Stimulated activated CD8-positive, alpha-beta memory T cell treated with anti-CD3 and anti-CD28 coated beads, Interleukin-12 subunit alpha, Interleukin-12 subunit beta, amount 100 ng/mL, for 24 hours (primary cell): ENCODE results near the gene ROR1.

ENCODE experiments used
- DNase-seq: peaks from one replicate; pipeline ENCODE4 v3.0.0-alpha.2; 2020; ENCODE audit errors: extremely low read depth

Gene ROR1

DNA sequence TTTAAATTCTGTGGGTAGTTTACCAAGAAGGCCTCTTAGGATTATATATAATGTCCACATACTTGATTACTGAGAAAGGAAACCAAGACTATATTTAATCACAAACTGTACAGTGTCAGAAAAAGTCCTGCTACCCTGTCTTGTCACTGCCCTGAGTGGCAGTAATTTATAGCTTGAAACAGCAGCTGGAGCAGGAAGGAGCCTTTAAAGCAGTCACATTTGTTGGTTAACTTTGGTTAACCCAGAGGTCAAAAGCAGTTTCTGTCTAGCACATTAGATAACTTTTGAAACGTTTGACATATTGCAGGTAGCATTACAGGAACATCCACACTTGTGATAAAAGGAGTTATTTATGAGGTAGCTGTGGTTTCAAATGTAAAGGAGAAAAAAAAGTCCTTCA, 161.7 kb downstream of the ROR1 start:
- DNase-seq: no peak

DNA sequence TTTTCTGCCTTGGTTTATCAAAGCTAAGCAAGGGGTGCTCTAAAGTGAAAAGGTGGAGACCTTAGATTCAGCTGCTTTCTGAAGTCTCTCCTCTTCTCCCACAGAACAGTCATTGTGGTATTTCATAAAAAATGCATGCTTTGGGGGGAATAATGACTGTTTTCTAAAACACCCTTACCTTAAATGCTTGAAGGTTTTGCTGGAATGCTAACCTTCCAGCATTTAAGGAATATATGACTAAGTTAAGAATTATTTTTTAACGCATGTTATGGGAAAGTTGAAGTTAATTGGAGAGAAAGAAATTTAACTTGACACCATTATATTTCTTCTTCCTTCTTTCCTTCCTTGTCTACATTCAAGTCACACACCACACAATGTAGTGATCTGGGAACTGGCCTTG, 162.5 kb downstream of the ROR1 start:
- DNase-seq: no peak

DNA sequence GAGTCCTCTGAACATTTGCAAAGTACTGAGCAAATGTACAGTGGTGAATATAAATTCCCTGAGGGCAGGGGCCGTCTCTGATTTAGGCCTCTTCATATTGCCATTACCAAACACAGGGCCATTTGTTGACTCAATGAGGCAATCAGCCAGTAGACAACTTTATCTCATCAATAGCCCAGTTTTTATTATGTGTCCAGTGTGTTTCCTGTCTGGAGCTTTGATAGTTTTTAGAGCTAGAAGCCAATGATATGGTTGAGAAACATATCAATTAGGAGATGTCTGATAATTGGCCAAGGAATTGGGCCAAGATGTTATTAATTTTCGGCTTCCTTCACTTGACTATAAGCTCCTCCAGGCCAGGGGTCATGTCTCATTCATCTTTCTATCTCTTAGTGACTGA, 163.0 kb downstream of the ROR1 start:
- DNase-seq: no peak

DNA sequence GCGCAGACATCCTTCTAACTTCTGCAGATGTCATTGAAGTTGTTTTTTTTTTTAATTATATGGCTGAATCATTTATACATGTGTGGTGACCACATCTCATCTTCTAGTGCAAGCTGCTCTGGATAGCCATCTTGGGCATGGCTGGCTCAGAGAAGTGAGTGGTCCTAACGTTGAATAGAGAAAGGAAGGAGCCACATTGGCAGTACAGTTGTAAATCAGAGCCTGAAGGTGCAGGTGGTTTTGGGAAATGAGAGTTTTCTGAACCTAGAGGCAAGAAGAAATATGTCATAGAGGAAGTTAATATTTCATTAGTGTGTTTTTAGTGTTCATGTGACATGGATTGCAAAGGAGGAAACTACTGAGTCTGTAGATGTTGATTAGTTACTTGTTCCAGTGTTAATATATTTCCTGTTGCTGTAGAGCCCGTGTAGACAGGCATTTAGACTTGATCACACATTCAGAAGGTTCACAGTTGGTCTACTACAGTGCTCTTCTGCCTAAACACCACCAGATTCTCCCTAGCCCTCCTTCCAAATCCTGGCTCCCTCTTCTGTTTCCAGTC, 163.7 kb downstream of the ROR1 start:
- no peak for DNase-seq

DNA sequence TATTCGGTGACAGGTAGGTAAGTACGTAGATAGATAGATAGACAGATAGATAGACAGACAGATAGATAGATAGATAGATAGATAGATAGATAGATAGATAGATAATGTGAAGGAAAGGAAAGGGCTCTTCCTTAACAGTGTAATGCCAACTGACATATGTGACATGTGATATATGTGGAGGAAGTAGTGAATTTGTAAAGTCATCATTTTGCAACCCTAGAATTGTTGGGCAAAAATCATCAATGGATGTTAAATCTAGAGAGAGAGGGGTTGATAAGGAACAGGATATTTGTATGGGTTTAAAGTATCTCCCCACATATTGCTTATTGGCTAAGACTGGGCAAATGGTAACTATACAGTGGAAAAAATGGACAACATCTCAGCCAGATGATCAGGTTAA, 166.6 kb downstream of the ROR1 start:
- no peak for DNase-seq

DNA sequence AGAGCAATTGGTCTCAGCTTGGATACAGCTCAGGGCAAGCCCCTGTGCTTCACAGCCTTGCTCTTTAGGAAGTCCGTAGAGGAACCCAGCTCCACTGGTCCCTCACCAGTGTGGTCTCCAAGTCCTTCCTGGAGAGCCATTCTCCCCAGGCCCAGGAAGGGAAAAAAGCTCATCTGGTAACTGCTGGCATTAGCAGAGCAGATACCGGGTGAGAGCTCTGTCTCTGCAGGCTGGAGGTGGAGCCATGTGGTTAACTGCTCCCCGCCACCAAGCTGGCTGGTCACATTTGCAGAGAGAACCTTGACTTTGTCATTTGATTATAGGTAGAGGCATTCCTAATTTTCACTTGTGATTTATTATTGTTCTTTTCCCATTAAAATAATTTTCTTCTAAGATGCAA, 169.6 kb downstream of the ROR1 start:
- no peak for DNase-seq

DNA sequence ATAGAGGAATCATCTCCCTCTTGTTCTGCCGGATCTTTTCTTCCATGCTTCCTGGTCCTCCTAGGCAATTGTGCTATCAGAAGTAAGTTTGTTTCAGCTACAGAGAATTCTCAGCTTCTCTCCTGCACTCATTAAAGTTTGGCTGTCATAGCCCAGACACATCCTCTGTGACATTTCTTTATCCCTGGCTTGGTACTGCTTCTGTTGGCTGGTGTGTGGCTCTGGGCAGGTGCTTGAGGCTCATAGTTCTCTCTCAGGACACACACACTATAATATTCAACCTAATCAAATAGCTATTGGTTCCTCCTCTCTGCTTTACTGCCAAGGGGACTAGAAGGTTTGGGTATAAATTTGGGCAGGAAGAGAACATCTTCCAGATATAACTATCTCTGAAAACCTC, 172.1 kb downstream of the ROR1 start:
- no peak for DNase-seq

DNA sequence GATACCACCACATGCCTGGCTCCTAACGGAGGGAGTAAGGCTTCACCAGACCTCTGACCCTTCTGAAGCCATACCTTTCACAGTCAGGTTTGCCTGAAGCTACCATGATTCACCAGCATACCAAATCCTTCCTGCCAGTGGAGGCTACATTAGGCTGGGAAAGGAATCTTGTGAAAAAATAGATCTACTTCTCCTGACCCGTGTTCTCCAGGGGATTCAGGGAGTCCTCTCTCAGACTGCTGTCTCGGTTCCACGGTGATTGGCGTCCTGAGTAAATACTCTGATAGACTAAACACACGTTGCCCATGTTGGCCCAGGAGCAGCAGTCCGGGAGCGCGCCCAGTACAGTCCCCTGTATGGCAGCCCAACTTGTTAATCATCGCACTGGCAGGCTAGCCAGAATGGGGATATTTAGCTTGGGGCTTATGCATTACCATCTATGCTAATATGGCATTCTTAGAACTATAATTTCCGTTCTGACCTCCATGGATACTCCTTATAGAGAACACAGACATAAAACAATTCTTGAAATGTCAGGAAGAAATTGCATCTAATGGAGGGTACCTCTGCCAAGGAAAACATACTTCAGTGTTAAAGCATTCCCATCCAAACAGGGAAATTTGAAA, 173.2 kb downstream of the ROR1 start:
- no peak for DNase-seq

DNA sequence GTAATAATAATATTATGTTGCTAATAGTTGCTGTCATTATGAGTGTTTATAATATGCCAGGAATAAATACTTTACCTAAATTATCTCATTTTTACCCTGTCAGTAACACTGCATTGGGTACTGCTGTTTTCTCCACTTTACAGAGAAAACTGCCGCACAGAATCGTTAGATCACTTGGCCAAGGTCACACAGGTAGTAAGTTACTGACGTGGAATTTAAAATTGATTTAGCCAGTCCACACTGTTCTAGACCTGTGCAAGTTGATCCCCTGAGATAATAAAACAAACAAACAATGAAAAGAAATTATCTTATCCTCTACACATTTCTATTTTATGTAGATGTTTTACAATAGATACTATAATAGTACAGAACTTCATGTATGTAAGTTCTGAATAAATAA, 174.1 kb downstream of the ROR1 start:
- no peak for DNase-seq

DNA sequence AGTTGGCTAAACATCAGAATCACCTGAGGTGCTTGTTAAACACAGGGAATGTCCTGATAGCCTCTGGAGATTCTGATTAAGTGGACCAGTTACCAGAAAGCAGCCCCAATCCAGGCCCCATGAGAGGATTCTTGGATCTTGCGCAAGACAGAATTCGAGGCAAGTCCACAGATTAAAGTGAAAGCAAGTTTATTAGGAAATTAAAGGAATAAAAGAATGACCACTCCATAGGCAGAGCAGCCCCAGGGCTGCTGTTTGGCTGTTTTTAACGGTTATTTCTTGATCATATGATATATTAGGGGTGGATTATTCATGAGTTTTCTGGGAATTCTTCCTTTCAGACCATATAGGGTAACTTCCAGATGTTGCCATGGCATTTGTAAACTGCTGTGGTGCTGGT, 176.2 kb downstream of the ROR1 start:
- DNase-seq: no peak

DNA sequence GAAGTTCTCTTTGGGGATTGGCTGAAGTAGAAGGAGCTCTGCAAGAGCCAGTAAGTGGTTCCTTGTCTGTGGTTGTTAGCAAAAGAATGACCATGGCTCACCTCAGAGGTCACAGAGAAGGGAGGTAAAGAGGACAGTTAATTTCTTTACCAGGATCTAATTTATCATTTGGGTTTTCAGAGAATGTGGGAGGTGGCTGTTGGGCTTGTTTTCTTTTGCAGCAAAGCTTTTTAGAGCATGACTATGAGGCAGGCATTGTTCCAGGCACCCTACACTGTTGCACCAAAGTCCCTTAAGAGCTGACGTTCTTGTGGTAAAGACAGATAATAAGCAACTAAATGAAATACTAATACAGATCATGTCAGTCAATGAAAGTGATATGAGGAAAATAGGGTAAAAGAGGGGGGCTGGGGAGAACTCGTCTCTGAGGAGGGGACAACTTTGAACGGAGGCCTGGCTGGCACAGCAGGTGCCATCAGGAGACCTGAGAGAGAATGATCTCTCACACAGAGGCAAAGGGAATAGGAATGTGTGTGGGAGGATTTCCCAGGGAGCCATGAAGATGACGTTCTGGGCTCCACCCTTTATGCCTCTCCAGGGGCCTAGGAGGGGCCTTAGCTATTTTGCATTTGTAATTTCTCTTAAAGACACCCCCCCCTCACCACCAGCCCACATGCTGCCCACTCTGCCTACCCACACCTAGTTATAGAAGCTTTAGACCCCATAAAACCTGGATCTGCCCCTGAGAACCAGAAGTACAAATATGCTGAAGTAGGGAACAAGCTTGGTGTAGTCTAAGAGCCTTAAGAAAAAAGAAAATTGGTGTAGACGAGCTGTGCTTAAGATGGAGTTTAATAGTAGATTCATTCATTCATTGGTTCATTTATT, 177.5 kb downstream of the ROR1 start:
- no peak for DNase-seq

DNA sequence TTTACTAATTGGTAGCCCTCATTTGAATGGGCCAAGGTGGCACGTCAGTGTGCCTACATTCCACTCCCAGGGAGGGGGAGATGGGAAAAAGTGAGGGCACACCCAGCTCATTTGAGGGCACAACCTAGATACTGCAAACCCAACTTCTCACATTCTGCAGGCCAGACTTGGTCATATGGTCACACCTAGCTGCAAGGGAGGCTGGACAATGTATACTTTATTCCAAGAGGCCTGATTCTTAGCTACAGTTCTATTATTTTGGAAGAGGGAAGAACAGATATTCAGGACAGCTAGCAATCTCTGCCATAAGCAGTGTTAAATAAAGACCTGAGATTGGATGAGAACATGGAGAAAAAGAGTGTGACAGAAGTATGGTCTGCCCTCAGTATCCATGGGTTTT, 180.4 kb downstream of the ROR1 start:
- no peak for DNase-seq

DNA sequence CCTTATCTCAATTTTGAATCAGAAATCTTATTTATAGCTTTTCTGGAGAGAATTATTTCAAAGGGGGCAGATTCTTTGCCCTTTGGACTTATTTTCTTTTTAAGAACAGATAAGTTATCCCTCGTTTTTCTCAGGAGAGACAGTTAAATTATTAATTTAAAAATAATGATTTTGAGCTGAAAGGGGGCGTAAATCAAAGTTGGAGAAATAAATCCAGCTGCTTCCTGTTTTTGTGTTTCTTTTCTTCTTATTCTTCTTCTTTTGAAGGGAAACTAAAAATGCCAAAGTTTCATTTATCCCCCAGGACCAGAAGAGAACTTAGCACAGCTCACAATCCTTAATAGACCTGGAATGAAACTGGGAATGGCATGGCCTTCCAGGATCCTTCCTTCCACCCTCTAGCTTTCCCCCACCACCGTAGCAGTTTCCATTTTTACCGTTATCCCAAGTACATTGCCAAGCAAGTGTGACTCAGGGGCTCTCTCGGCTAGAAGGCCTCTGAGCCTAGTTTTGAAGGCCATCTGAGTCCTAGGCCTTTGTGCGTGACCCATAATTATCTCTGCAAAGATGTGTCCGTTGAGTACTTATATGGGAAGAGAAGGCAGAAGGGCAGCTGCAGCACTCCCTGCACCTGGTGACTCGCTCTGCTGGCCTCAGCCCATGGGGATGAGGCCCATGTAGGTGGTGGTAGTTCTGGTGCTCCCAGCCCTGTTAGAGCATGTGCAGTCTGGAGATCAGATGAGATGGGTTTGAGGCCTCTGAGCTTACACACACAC, 181.7 kb downstream of the ROR1 start:
- no peak for DNase-seq

DNA sequence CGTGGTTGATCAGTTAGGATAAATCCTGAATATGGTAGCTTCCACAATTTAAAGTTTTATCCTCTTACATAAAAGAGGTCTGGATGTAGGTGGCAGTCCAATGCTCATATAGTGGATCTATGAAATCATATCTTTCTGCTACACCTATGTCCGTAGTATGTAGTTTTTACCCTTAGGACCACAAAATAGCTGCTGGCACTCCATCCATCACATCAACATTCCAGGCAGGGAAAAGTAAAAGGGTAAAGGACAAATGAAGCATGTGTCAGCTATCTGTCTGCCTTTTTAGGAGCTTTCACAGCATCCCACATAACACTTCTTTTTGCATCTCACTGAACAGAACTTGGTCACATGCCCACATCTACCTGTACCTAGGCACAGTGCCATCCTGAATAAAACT, 184.7 kb downstream of the ROR1 start:
- no peak for DNase-seq

DNA sequence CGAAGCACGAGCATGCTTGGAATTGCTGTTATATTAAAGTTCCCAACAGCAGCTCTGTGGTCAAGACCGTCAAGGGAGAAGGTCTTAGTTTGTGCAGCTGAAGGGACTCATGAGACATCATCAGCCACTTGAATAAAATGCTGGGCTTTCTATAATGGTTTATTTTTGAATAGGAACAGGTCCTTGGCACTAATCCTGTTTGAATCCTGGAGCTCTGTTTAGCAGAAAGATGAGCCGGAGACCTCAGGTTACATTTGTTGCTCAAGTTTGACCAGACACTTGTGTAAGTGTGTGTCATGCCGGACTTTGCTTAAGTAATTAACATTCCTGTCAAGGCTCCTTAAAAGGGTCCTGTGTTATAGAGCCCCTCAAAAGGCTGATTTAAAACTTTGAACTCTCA, 186.5 kb downstream of the ROR1 start:
- no peak for DNase-seq

DNA sequence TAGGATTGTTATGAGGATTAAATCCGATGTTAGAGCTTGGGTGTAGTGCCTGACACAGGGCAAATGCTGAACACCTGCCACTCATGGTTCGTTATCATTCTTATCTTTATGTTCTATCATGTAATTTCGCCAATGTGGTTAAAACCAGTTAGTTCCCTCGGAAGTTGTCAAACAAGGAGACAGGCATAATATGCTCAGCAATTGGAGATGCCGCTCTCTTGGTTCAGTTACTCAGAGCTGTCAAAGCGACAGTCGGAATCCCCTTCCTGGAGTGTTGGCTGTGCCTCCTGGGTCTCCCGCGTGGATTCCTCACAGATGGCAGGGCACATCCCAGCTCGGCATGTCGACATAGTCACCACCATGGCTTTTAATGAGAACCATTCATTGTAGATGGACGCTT, 192.2 kb downstream of the ROR1 start:
- no peak for DNase-seq

DNA sequence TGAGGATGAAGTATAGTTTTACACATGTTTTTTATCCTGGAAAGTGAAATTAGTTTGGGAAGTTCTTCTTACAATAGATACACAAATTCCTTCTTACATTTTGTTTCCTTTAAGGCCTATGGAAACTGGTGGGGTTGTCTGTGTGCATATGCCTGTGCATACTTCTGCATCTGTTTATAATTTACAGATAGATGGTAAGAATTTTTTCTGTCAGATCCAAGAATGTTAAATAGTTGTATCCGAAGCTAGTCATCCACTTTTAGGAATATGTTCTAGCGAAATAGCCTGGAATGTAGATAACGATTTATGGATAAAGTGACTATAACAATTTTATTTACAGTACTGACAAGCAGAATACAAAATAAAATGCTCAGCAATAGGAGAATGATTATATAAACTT, 194.1 kb downstream of the ROR1 start:
- DNase-seq: no peak

DNA sequence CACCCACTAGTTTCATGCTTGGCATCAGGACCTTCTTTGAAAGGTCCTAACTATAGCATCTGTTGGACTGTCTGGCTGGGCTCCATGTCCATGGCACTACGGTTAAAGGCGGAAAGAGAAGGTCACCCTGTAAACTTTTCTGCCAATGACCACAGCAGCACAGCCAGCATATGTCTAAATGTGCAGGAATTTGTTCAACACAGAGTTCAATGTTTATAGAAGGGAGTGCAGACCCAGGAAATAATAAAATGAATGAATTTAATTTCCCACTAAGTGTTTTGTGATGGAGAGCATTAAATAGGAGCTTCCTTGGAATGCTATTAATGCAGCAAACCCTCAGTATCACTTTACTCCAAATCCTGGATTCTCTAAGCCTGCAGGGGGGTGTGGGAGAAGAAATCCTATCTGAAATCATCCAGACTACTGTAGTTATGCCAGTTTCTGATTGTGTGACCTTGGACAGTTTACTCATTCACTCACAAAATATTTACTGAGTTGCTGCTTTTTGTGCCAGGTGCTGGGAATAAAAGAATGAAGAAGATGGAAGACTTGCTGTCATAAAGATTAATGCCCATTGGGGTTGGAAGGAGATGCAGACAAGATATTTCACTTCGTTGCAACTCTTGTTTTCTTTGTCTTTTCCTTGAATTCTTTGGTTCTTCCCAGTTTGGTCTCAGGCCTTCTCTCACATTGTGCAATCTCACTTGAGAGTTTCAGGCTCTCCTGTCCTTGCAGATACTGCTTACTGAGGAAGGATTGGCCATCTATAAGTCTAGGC, 195.0 kb downstream of the ROR1 start:
- DNase-seq: no peak

DNA sequence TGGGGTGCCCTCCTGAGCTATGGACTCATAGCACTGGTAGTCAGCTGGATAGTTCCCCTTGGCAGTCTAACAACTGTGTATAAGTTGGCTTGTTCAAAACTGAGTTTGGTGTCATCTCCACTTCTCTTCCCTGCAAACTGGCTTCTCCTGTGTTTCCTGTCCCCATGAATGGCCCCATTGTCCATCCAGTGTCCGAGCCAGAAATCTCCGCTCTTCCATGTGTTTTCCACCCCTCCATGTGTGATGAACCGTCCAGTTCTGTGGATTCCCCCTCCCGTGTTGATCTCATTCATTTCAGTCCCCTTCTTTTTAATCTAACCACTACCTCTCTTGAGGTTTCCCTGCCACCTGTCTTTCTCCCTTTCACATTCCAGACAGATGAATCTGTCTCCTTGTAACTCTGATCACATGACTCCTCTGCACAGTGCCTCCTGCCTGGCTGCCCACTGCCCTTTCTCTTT, 195.7 kb downstream of the ROR1 start:
- no peak for DNase-seq

DNA sequence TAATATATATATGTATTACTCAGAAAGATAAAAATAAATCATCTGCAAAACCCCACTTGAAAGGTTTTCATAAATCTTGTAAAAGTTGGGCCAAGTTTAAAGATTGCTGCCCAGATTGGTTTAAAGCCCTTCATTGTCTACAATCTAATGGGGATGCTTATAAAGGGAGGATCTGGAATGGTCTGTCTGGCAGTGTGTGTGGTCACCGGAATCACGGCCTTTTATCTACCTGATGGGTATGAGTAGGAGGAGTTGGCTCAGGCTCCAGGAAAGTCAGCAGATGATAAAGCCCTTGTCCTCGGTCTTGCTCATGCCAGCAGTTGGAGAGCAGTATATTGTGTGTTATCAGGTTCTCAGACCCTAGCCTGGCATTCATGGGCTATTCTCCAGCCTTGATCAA, 197.7 kb downstream of the ROR1 start:
- no peak for DNase-seq

DNA sequence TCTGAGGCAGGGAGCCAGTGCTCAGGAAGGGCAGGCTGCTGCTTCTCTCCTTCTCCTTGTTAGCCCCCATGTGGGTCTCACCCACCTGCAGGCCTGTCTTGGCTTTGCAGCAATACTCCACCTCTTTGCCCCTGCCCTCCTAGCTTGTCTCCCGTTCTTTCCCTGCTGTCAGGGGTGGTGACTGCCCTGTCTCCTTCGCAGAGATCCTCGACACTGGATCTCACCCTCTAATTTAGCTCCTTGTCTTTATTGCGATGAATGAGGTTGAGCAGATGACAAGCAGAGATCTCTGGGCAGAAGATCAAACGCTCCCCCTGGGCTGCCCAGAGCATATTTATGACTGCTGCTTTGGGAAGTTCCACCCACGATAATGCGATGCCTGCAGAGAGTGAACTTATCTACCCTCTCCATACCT, 199.2 kb downstream of the ROR1 start:
- DNase-seq: no peak

DNA sequence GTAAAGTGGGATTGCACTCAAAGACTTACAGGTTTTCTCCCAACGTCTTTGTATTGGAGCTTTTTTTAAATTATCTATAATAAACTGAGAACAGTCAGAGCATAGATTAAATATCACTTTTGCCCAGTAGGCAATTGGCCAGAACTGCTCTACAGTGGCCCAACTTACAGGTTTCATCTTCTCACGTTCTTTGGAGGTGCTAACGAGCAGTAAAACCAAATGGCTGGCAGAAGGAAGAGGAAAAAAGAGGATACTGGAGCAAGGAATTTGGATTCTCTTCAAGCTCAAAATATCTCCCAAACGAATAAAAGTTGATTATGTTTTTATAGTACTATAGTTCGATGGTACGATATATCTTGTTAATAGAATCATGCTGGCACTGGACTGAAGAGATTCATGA, 201.1 kb downstream of the ROR1 start:
- no peak for DNase-seq
